Activated B cell treated with CpG ODN at 0.5 μM for 24 hours (primary cell): Measurements from ENCODE around the gene UPF2. TPM values are rescaled to one million over a fixed set of nuclear protein-coding genes. Genes with fewer than 3 reads are reported as not detected.

Source experiments
- ATAC-seq: fragments of 200-7000 bp; cut with Tn5 transposase; one replicate; pipeline ENCODE4 v1.10.0; 2021; ENCODE audit warnings: low read depth, mild to moderate bottlenecking, moderate library complexity
- CTCF ChIA-PET: fragments of 350-600 bp; sonication (Branson Sonifier 250); formaldehyde crosslinking; loops from one replicate; lab custom pipeline; 2021; ENCODE audit warnings: antibody characterized with exemption; lab: Charles Lee
- POLR2A ChIA-PET: fragments of 350-600 bp; sonication (Branson Sonifier 250); formaldehyde crosslinking; loops from one replicate; lab custom pipeline; 2021; ENCODE audit warnings: antibody characterized with exemption; lab: Charles Lee
- DNase-seq: peaks from one replicate; pipeline ENCODE4 v3.0.0; 2022
- H3K27ac Mint-ChIP-seq: one replicate; pipeline ENCODE4 v1.8.0; 2020; ENCODE audit warnings: mixed read lengths
- H3K27me3 Mint-ChIP-seq: one replicate; pipeline ENCODE4 v1.8.0; 2021; ENCODE audit warnings: mixed read lengths
- H3K36me3 Mint-ChIP-seq: one replicate; pipeline ENCODE4 v1.8.0; 2021; ENCODE audit warnings: low read depth, mixed read lengths
- H3K4me1 Mint-ChIP-seq: one replicate; pipeline ENCODE4 v1.8.0; 2021; ENCODE audit warnings: mixed read lengths
- H3K4me3 Mint-ChIP-seq: one replicate; pipeline ENCODE4 v1.8.0; 2020; ENCODE audit warnings: mild to moderate bottlenecking, mixed read lengths
- H3K9me3 Mint-ChIP-seq: one replicate; pipeline ENCODE4 v1.8.0; 2020; ENCODE audit warnings: mixed read lengths
- CTCF ChIP-seq: fragments of 200-600 bp; IDR thresholded peaks from one replicate; pipeline ENCODE4 v1.8.0; 2022; ENCODE audit warnings: antibody characterized with exemption, mild to moderate bottlenecking
- intact Hi-C: fragments of 100-400 bp; cut with micrococcal nuclease; formaldehyde crosslinking; loops from one replicate; pipeline ENCODE4 v1.15.1; 2024
- total RNA-seq: library from RNA; stranded (reverse); gene quantifications from 2 replicates; pipeline ENCODE4 v1.2.3, GENCODE V29; 2022

UPF2 gene
- total RNA-seq, 1 donor from 2014 or later = 58.0 TPM

- no peak overlapping the region for H3K27ac Mint-ChIP-seq
- H3K4me1 Mint-ChIP-seq = no peaks in the 10 kb centered on the region
- CTCF ChIA-PET = no interaction called here
- no peak for ATAC-seq
- no peak overlapping the region for H3K4me3 Mint-ChIP-seq
- H3K27me3 Mint-ChIP-seq = peaks cover 2% of the 10 kb centered on the region
- POLR2A ChIA-PET = no interaction called here
- no peaks in the 10 kb centered on the region for H3K36me3 Mint-ChIP-seq
- intact Hi-C loops = no loop called here
- H3K9me3 Mint-ChIP-seq = no peaks in the 10 kb centered on the region
- no peak for DNase-seq
- no peak for TF ChIP-seq CTCF
Observed at GRCh38 chr10:11901833-11902475, 140.7 kb downstream of the UPF2 start.

GRCh38 chr10:11901454-11901832, 141.2 kb downstream of the UPF2 start:
- ATAC-seq (no peak), DNase-seq (no peak)
- H3K9me3 Mint-ChIP-seq = no peaks in the 10 kb centered on the region
- no peaks in the 10 kb centered on the region for H3K36me3 Mint-ChIP-seq
- ChIA-PET CTCF (no interaction called here), POLR2A (no interaction called here)
- no peak overlapping the region for H3K27ac Mint-ChIP-seq
- intact Hi-C loops = no loop called here
- H3K4me3 Mint-ChIP-seq = no peak overlapping the region
- H3K4me1 Mint-ChIP-seq = no peaks in the 10 kb centered on the region
- peaks cover 2% of the 10 kb centered on the region for H3K27me3 Mint-ChIP-seq
- no peak for TF ChIP-seq CTCF

- H3K9me3 Mint-ChIP-seq = no peaks in the 10 kb centered on the region
- H3K27me3 Mint-ChIP-seq = peaks cover 2% of the 10 kb centered on the region
- H3K4me3 Mint-ChIP-seq = no peak overlapping the region
- no peak for TF ChIP-seq CTCF
- H3K36me3 Mint-ChIP-seq = no peaks in the 10 kb centered on the region
- ATAC-seq (no peak), DNase-seq (no peak)
- intact Hi-C loops = no loop called here
- ChIA-PET POLR2A (no interaction called here), CTCF (no interaction called here)
- no peak overlapping the region for H3K27ac Mint-ChIP-seq
- no peaks in the 10 kb centered on the region for H3K4me1 Mint-ChIP-seq
Observed at GRCh38 chr10:11901036-11901301, 141.6 kb downstream of the UPF2 start.

GRCh38 chr10:11899067-11899876, 143.3 kb downstream of the UPF2 start:
- Mint-ChIP-seq H3K9me3 (no peaks in the 10 kb centered on the region), H3K27ac (no peak overlapping the region), H3K4me3 (no peak overlapping the region), H3K4me1 (no peaks in the 10 kb centered on the region), H3K36me3 (no peaks in the 10 kb centered on the region), H3K27me3 (peaks cover 2% of the 10 kb centered on the region)
- intact Hi-C loops = no loop called here
- CTCF ChIA-PET = no interaction called here
- POLR2A ChIA-PET = no interaction called here
- no peak for DNase-seq
- no peak for TF ChIP-seq CTCF
- ATAC-seq = no peak

GRCh38 chr10:11898372-11899066, 144.1 kb downstream of the UPF2 start:
- TF ChIP-seq CTCF = no peak
- H3K36me3 Mint-ChIP-seq = no peaks in the 10 kb centered on the region
- CTCF ChIA-PET = no interaction called here
- H3K27ac Mint-ChIP-seq = no peak overlapping the region
- no peak for ATAC-seq
- no peak for DNase-seq
- no peaks in the 10 kb centered on the region for H3K9me3 Mint-ChIP-seq
- H3K4me1 Mint-ChIP-seq = no peaks in the 10 kb centered on the region
- peaks cover 2% of the 10 kb centered on the region for H3K27me3 Mint-ChIP-seq
- no peak overlapping the region for H3K4me3 Mint-ChIP-seq
- intact Hi-C loops = no loop called here
- POLR2A ChIA-PET = no interaction called here
